Stimulated activated CD4-positive, alpha-beta T cell treated with anti-CD3 and anti-CD28 coated beads, Interleukin-1b, Interleukin-23, amount 100 ng/mL, for 48 hours (primary cell): Measurements from ENCODE around the gene KRTAP2-1.
"Not testable (repeated sequence)": the region's sequence is repeated elsewhere in the genome, so short reads cannot be mapped to it uniquely, and the experiment has no call there.

Experiments used
- DNase-seq: peaks from one replicate; pipeline ENCODE4 v3.0.0-alpha.2; 2020

The KRTAP2-1 gene

GRCh38 chr17:41010441-41010840 lies 36.7 kb downstream of the KRTAP2-1 start:
- no peak for DNase-seq

DNA sequence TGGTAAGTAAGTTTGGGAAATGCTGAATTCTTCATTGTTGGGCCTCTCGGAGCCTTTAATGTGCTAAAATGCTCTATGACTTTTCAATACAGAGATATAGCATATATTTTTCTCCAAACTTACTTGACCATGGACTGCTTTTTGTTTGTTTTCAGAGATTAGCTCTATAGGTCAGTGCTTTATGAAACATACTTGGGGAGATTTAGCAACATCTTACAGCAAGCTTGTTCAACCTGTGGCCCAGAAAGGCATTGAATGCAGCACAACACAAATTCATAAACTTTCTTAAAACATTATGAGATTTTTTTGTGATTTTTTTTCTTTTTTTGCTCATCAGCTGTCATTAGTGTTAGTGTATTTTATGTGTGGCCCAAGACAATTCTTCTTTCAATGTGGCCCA lies 37.2 kb downstream of the KRTAP2-1 start:
- no peak for DNase-seq

DNA sequence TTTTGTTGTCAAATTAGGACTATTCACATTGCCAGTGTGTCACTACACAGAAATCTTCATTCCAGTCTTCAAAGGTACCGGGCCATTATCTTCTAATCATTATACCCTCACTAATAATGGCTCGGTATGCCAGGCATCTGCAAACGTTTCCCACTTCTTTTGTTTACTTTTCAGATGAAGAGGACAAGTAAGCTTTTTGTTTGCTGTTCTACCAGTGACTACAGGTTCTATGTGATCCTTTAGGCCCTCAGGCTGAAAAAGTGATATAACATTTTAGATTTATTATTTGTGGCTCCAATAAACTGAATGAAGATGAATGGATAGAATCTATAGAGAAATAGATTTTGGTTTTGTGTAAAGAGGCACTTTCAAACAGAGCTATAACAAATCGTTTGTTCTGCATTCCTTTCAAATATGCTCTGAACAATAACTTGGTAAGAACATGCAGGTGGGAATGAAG lies 37.8 kb downstream of the KRTAP2-1 start:
- no peak for DNase-seq

DNA sequence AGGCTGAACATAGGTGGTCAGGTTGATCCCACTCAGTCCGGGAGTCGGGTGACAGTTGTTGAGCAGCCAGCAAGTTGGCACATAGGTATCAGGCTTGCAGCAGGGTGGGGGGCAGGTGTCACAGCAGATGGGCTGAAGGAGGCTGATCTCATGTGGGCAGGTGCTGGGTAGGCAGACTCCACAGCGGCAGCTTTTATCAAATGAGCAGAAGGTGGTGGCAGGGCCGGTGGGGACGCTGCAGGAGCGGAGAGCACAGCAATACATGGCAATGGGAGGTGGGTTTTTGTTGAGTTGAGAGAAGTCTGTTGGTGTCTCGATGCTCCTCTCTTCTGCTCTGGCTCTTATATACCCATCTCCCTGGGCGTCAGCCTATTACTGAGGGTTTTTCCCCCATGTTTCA lies 38.3 kb downstream of the KRTAP2-1 start, which contains the start of gene KRTAP3-1:
TSS of gene KRTAP3-1 (minus strand) at position 318 of the 400 bp plus-strand sequence. CDS start at position 264, 54 bp downstream.
- DNase-seq: no peak

DNA sequence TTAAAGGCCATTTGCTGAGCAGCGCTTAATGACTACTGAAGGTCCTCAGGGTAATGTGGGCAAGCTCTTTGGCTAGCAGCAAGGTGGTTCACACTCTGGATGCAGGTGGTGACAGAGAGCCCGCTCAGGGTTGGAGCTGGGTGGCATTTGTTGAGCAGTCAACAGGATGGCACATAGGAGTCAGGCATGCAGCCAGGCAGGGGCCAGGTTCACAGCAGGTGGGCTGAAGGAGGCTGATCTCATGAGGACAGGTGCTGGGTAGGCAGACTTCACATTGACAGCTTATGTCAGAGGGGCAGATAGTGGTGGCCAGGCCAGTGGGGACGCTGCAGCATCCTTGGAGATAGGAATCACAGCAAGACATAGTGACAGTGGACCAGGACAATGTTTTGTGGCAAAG lies 42.7 kb downstream of the KRTAP2-1 start:
- no peak for DNase-seq

GRCh38 chr17:41003926-41004325 lies 43.2 kb downstream of the KRTAP2-1 start:
- DNase-seq: no peak

DNA sequence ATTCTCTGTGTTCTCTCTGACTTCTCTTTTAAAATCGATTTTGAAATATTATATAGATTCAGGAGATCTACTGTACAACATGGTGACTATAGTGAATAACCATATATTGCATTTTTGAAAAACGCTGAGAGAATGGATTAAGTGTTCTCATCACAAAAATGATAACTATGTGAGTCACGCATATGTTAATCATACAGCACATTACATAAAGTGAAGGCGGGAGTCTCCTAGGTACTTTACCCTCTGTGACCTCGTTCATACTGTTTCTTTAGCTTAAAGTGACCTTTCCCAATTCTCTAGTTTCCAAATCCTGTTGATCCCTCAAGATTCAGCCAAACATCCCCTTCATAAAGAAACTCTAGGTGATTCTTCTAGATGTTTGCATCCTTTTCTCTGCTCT lies 44.3 kb downstream of the KRTAP2-1 start:
- no peak for DNase-seq

- DNase-seq: no peak
Measured at GRCh38 chr17:41001795-41002194, 45.3 kb downstream of the KRTAP2-1 start.

DNA sequence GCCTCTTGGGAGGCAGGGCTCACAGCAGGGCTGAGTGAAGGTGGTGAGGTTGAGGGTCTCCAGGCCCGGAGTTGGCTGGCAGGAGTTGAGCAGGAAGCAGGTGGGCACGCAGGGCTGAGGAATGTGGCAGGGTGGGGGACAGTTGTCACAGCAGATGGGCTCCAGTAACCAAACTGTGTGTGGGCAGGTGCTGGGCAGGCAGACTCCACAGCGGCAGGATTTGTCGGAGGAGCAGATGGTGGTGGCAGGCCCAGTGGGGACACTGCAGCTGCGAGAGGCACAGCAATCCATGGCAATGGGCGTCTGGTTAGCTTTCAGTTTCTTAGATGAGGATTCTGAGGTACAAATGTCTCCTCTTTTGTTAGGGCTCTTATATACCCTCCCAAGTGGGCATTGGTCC lies 47.6 kb downstream of the KRTAP2-1 start, which contains the start of gene KRTAP3-2:
TSS of gene KRTAP3-2 (minus strand) at position 344 of the 400 bp plus-strand sequence. CDS start at position 291, 53 bp downstream.
- DNase-seq: not testable (repeated sequence)

DNA sequence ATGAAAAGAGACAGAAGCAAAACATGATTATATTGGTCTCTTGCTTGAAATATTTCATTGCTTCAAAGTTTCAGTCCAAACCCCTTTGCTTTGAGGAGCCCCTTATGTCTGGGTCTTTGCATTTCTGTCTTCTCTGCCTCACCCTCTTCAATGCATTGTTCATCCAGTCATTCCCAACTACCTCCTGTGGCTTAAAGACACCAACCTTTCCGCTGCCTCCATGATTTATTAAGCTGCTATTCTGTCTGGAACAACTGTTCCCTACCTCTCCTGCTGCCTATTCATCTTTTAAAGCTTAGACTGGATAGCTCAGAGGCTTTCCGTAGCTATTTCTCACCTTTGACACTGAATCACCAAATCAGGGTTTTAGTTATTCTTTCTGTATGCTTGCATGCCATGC lies 49.8 kb downstream of the KRTAP2-1 start:
- no peak for DNase-seq

DNA sequence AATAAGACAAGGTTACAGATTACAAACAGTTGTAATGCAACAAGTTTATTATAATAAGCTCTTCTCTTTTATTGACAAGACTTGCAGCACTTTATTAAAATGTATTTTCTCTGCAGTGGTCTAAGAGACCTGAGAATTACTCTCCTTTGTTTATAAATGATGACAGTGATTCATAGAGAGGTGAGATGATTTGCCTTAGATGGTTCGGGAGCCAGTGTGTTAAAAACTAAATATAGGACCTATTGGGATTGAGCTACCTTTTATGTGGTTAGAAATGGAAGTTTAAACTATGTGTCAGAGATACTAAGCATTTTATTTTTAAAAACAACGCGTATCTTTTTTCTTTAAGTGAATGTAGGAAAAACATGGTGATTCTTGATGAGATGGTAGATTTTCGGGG lies 50.3 kb downstream of the KRTAP2-1 start:
- no peak for DNase-seq
